NCI-H82 (cell line): ENCODE data around the gene PORCN.

Experiments used
- DNase-seq: peaks from one replicate; lab custom pipeline; 2025; lab: John Stamatoyannopoulos, UW

PORCN gene

GRCh38 chrX:48508400-48509244 is at the start of gene PORCN:
Gene PORCN (plus strand): TSS chrX:48508992. CDS start chrX:48509821, 829 bp downstream.
- DNase-seq, result peak; percentile 88

- no peak for DNase-seq
These were observed 49.3 kb upstream of the PORCN start for GRCh38 chrX:48459483-48459882.

GRCh38 chrX:48460031-48460430 is 48.8 kb upstream of the PORCN start:
- DNase-seq, result no peak

- no peak for DNase-seq
These were observed 48.2 kb upstream of the PORCN start for GRCh38 chrX:48460606-48461005.

GRCh38 chrX:48461830-48462229 is 47.0 kb upstream of the PORCN start:
- no peak for DNase-seq

- no peak for DNase-seq
These were observed 43.4 kb upstream of the PORCN start for GRCh38 chrX:48465336-48465933.

GRCh38 chrX:48466696-48467095 is 42.1 kb upstream of the PORCN start:
- DNase-seq, result peak; percentile 80

GRCh38 chrX:48467281-48467761 is 41.5 kb upstream of the PORCN start:
- peak; percentile 64 for DNase-seq

GRCh38 chrX:48468247-48468671 is 40.5 kb upstream of the PORCN start:
- peak; percentile 96 for DNase-seq

- peak; percentile 81 for DNase-seq
These were observed 39.8 kb upstream of the PORCN start for GRCh38 chrX:48468693-48469691.

GRCh38 chrX:48470110-48470832 is 38.5 kb upstream of the PORCN start, which contains the start of gene SLC38A5:
Gene SLC38A5 (minus strand): TSS chrX:48470260. CDS start chrX:48467924, 2,336 bp downstream.
- peak; percentile 71 for DNase-seq

- DNase-seq, result peak; percentile 27
These were observed 38.0 kb upstream of the PORCN start for GRCh38 chrX:48470833-48471118.

- no peak for DNase-seq
These were observed 37.3 kb upstream of the PORCN start for GRCh38 chrX:48471504-48471903.

- DNase-seq, result peak; percentile 92
These were observed 36.6 kb upstream of the PORCN start for GRCh38 chrX:48472225-48472624.

GRCh38 chrX:48472851-48473703 is 35.7 kb upstream of the PORCN start:
- peak; percentile 97 for DNase-seq

- DNase-seq, result no peak
These were observed 35.1 kb upstream of the PORCN start for GRCh38 chrX:48473704-48473990.

GRCh38 chrX:48474127-48474526 is 34.7 kb upstream of the PORCN start:
- DNase-seq, result peak; percentile 75

GRCh38 chrX:48474581-48474980 is 34.2 kb upstream of the PORCN start:
- DNase-seq, result peak; percentile 62

GRCh38 chrX:48475296-48475695 is 33.5 kb upstream of the PORCN start:
- peak; percentile 44 for DNase-seq

GRCh38 chrX:48475774-48476577 is 32.8 kb upstream of the PORCN start, which contains the start of gene FTSJ1:
Gene FTSJ1 (plus strand): TSS chrX:48476199. CDS start chrX:48478048, 1,849 bp downstream.
- DNase-seq, result peak; percentile 93
